Omental fat pad (tissue), 4 donors: ENCODE measurements around the gene FYTTD1. TPM values are rescaled to one million over a fixed set of nuclear protein-coding genes. Genes with fewer than 3 reads are reported as not detected.

Experiments
- ATAC-seq: fragments of 150-250 bp; one replicate; pipeline ENCODE4 v1.9.1; 2016; ENCODE audit warnings: mild to moderate bottlenecking, moderate library complexity; ENCODE audit not compliant: low FRiP score
- DNase-seq: peaks from one replicate; pipeline ENCODE4 v3.0.0-alpha.2; 2019; ENCODE audit warnings: low spot score
- total RNA-seq, 4 donors: library from RNA; depleted of rRNA; stranded (reverse); fragments of >200 nt; gene quantifications; one replicate each; pipeline ENCODE4 v1.1.0, GENCODE V29; 2016
- TF ChIP-seq, protein P1 (sequence below), 3 donors: fragments of 450-650 bp; IDR thresholded peaks; one replicate each; pipeline ENCODE4 v1.5.1; 2016 to 2017; ENCODE audit warnings: antibody characterized with exemption in 3 of 3, mild to moderate bottlenecking in 3 of 3, moderate library complexity in 2 of 3

The FYTTD1 gene
- total RNA-seq, 4 donors from 2014 or later = 44.3 to 62.1 (median 50.8) TPM

DNA sequence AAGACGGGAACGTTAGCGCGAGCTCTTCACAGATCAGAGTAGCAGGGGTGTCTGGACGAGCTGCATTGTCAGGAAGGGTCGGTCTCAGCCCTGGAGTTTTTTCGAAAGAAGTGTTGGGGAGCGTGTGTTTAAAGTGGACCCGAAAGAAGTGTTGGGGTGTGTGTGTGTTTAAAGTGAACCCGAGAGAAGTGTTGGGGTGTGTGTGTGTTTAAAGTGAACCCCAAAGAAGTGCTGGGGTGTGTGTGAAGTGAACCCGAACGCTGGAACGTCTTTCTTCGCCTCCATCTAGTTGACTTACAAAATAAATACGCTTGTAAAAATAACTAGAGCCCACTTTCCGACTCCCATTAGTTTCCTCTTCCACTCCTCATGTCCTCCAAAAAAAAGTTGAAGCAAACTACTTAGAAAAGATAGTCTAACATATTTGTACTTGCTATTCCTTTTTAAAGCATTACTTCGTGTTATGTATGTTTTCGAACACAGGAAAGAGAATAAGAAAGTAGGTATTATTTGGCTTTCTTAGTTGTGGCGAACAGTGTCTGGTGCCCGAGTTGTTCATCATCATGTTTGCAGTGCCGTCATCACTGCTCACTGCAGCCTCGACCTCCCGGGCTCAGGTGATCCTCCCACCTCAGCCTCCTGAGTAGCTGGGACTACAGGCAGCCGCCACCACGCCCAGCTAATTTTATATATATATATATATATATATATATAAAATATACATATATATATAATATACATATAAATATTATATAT is 42.4 kb downstream of the FYTTD1 start:
- ATAC-seq (peak; percentile 35), DNase-seq (no peak)
- TF ChIP-seq, protein P1, sequence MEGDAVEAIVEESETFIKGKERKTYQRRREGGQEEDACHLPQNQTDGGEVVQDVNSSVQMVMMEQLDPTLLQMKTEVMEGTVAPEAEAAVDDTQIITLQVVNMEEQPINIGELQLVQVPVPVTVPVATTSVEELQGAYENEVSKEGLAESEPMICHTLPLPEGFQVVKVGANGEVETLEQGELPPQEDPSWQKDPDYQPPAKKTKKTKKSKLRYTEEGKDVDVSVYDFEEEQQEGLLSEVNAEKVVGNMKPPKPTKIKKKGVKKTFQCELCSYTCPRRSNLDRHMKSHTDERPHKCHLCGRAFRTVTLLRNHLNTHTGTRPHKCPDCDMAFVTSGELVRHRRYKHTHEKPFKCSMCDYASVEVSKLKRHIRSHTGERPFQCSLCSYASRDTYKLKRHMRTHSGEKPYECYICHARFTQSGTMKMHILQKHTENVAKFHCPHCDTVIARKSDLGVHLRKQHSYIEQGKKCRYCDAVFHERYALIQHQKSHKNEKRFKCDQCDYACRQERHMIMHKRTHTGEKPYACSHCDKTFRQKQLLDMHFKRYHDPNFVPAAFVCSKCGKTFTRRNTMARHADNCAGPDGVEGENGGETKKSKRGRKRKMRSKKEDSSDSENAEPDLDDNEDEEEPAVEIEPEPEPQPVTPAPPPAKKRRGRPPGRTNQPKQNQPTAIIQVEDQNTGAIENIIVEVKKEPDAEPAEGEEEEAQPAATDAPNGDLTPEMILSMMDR (IDR thresholded peaks at IDR 0.05) = no peak

DNA sequence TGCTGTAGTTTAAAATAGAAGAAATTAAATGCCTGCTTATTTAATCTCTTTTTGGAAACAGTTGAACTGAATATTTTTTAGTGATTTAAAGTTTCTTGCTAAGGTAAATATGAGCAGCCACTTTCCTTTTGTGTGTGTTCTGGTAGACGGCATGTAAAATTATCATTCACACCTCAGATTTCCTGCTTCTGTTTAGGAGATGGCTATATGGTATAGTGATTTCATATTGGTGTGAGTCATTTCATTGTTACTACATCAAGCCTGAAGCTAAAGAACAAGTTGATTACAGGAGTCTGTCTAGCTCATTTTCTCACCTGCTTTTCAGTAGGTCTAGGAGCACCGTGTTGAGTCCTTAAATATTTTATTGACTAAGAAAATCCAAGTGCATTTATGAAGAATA is 43.6 kb downstream of the FYTTD1 start:
- ATAC-seq = no peak
- no peak for DNase-seq
- TF ChIP-seq, protein P1 (IDR thresholded peaks at IDR 0.05) = no peak

DNA sequence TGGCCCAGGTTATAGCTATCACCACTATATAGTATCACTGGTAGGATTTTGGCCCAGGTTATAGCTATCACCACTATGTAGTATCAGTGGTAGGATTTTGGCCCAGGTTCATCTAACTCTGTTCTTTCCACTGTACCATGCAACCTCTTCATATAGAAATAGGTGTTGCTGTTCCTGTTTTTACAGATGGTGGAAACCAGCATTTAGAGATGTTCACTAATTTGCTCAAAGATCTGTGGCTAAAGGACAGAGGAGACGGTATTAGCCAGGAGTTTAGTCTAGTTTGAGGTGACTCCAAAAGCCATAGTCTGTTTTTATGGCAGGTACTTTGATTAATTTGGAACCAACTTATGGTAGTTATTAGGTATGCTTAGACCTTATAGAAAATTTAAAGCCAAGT is 44.4 kb downstream of the FYTTD1 start:
- ATAC-seq (no peak), DNase-seq (no peak)
- TF ChIP-seq, protein P1 (IDR thresholded peaks at IDR 0.05) = no peak

DNA sequence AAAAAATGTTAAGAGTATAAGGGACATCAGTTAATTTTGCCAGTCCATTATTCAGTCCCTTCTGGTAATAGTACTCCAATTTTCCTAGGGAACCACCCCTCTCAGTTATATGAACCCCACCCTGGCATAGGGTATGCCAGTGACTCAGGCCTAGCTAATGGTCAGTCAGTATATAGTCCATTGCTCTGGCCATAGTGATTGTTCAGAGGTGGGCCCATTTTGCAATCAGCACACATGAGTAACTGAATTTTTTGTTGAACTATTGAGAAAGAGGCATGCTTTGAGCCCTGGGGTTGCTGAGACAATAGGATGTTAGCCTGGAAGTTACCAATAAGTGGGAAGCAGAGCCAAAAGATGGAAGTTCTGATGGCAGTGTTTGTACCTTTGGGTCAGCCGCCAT is 45.5 kb downstream of the FYTTD1 start:
- ATAC-seq (peak; percentile 89), DNase-seq (peak; percentile 39)
- TF ChIP-seq, protein P1 (IDR thresholded peaks at IDR 0.05) = no peak

DNA sequence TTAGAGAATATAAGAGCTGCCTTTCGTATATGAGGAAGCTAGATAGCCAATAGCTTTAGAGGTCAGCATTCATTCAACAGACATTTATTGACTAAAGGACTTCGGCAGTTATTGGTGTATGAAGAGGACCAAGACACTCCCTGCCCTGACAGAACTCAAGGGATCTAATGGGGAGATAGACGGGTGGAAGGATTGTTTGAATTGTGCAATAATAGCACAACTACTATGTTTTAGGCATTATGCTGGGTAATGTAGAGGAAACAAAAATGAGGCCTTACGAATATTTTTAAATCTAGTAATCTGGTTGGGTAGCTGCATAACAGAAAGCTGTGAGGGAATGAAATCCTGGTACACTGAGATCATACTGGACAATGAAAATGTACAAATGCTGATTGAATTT is 46.4 kb downstream of the FYTTD1 start:
- DNase-seq (no peak), ATAC-seq (no peak)
- TF ChIP-seq, protein P1 (IDR thresholded peaks at IDR 0.05) = no peak

DNA sequence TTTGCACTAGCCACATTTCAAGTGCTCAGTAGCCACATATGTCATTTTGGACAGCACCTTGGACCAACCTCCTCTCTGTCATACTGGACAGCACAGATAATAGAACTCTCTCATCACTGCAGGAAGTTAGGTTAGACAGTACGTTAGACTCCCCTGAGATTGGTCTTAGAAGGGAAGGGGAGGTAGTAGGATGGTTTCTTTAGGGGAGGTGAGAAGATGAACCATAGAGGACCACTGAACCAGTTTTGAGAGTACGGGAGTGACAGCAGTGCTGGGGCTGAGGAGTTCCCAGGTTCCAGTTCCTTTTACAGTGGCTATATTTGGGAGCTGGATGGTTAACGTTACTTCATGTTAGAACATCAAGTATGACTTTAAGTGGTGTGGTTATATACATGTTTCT is 49.2 kb downstream of the FYTTD1 start:
- no peak for DNase-seq
- ATAC-seq = no peak
- TF ChIP-seq, protein P1 (IDR thresholded peaks at IDR 0.05) = no peak

DNA sequence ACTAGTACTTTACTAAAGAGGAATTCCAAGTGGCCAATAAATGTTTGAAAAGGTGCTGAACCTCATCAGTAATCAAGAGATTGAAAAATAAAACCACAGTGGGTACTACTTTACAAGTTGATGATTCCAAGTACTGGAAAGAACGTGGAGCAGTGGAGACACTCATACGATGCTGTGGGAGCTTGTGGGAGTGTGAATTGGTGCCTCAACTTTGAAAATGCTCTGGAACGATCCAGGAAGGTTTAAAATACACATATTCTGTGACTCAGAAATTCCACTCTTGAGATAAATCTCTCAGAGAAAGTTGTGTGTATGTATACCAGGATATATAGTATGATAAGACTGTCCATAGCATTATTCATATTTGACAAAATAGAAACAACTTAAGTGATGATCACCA is 50.7 kb downstream of the FYTTD1 start:
- TF ChIP-seq, protein P1 (IDR thresholded peaks at IDR 0.05) = no peak
- DNase-seq (no peak), ATAC-seq (no peak)
